ENCODE measurements around the gene GANAB.

GANAB gene

GRCh38 chr11:62673196-62673525 is 26.7 kb upstream of the GANAB start:
- TF ChIP-seq SUZ12 (IDR thresholded peaks at IDR 0.05; ENCODE audit: extremely low read depth, insufficient read depth, insufficient read length), result no peak
- no peak for TF ChIP-seq ZNF274 (IDR thresholded peaks at IDR 0.05; ENCODE audit: low read depth, low read length)
- no peak for TF ChIP-seq YY1 (IDR thresholded peaks at IDR 0.05; ENCODE audit: insufficient read depth, insufficient read length)
- peak overlapping the region; percentile 98 for H3K9ac ChIP-seq (ENCODE audit: insufficient read length, low read depth)
- no peaks in the 10 kb centered on the region for H3K27me3 ChIP-seq (ENCODE audit: insufficient read depth, insufficient read length)
- no peaks in the 10 kb centered on the region for H3K9me3 ChIP-seq (ENCODE audit: insufficient read depth, low read length)
- peaks cover 57% of the 10 kb centered on the region for H3K36me3 ChIP-seq (ENCODE audit: insufficient read depth, insufficient read length, low read length)
- no peak for DNase-seq (ENCODE audit: low read depth, low spot score)
- peaks cover 5% of the 10 kb centered on the region for H3K4me1 ChIP-seq (ENCODE audit: insufficient read depth, insufficient read length)
- no peak overlapping the region for H3K4me3 ChIP-seq (ENCODE audit: insufficient read length, low read depth)

- Histone ChIP-seq H3K27me3 (ENCODE audit: insufficient read depth, insufficient read length) (no peaks in the 10 kb centered on the region), H3K36me3 (ENCODE audit: insufficient read depth, insufficient read length, low read length) (peaks cover 55% of the 10 kb centered on the region), H3K4me3 (ENCODE audit: insufficient read length, low read depth) (peak within 1 kb of the TSS; percentile 68), H3K4me1 (ENCODE audit: insufficient read depth, insufficient read length) (peaks cover 2% of the 10 kb centered on the region), H3K9ac (ENCODE audit: insufficient read length, low read depth) (peak within 1 kb of the TSS; percentile 98), H3K9me3 (ENCODE audit: insufficient read depth, low read length) (no peaks in the 10 kb centered on the region)
- DNase-seq (ENCODE audit: low read depth, low spot score), result peak; percentile 89
- TF ChIP-seq ZNF274 (IDR thresholded peaks at IDR 0.05; ENCODE audit: low read depth, low read length), result no peak
- no peak for TF ChIP-seq YY1 (IDR thresholded peaks at IDR 0.05; ENCODE audit: insufficient read depth, insufficient read length)
- no peak for TF ChIP-seq SUZ12 (IDR thresholded peaks at IDR 0.05; ENCODE audit: extremely low read depth, insufficient read depth, insufficient read length)
Measured at GRCh38 chr11:62671608-62672389, 25.4 kb upstream of the GANAB start, which contains the start of the genes LBHD1 and UQCC3. Gene LBHD1 (minus strand): TSS chr11:62672267. CDS start chr11:62670031, 2,236 bp downstream. Gene UQCC3 (plus strand): TSS chr11:62671673. CDS start chr11:62671746, 73 bp downstream.

- Histone ChIP-seq H3K4me1 (ENCODE audit: insufficient read depth, insufficient read length) (peaks cover 2% of the 10 kb centered on the region), H3K27me3 (ENCODE audit: insufficient read depth, insufficient read length) (no peaks in the 10 kb centered on the region), H3K9me3 (ENCODE audit: insufficient read depth, low read length) (no peaks in the 10 kb centered on the region), H3K4me3 (ENCODE audit: insufficient read length, low read depth) (peak overlapping the region; percentile 68), H3K9ac (ENCODE audit: insufficient read length, low read depth) (peak overlapping the region; percentile 98), H3K36me3 (ENCODE audit: insufficient read depth, insufficient read length, low read length) (peaks cover 56% of the 10 kb centered on the region)
- DNase-seq (ENCODE audit: low read depth, low spot score), result no peak
- no peak for TF ChIP-seq ZNF274 (IDR thresholded peaks at IDR 0.05; ENCODE audit: low read depth, low read length)
- no peak for TF ChIP-seq SUZ12 (IDR thresholded peaks at IDR 0.05; ENCODE audit: extremely low read depth, insufficient read depth, insufficient read length)
- no peak for TF ChIP-seq YY1 (IDR thresholded peaks at IDR 0.05; ENCODE audit: insufficient read depth, insufficient read length)
Measured at GRCh38 chr11:62671236-62671607, 24.8 kb upstream of the GANAB start.

- Histone ChIP-seq H3K9ac (ENCODE audit: insufficient read length, low read depth) (no peak overlapping the region), H3K27me3 (ENCODE audit: insufficient read depth, insufficient read length) (no peaks in the 10 kb centered on the region), H3K9me3 (ENCODE audit: insufficient read depth, low read length) (no peaks in the 10 kb centered on the region), H3K4me1 (ENCODE audit: insufficient read depth, insufficient read length) (peaks cover 2% of the 10 kb centered on the region), H3K4me3 (ENCODE audit: insufficient read length, low read depth) (no peak overlapping the region), H3K36me3 (ENCODE audit: insufficient read depth, insufficient read length, low read length) (peaks cover 59% of the 10 kb centered on the region)
- no peak for DNase-seq (ENCODE audit: low read depth, low spot score)
- TF ChIP-seq SUZ12 (IDR thresholded peaks at IDR 0.05; ENCODE audit: extremely low read depth, insufficient read depth, insufficient read length) (no peak), ZNF274 (IDR thresholded peaks at IDR 0.05; ENCODE audit: low read depth, low read length) (no peak), YY1 (IDR thresholded peaks at IDR 0.05; ENCODE audit: insufficient read depth, insufficient read length) (no peak)
Measured at GRCh38 chr11:62669420-62670161, 23.2 kb upstream of the GANAB start.

- TF ChIP-seq YY1 (IDR thresholded peaks at IDR 0.05; ENCODE audit: insufficient read depth, insufficient read length) (no peak), SUZ12 (IDR thresholded peaks at IDR 0.05; ENCODE audit: extremely low read depth, insufficient read depth, insufficient read length) (no peak), ZNF274 (IDR thresholded peaks at IDR 0.05; ENCODE audit: low read depth, low read length) (no peak)
- no peak overlapping the region for H3K4me3 ChIP-seq (ENCODE audit: insufficient read length, low read depth)
- no peak for DNase-seq (ENCODE audit: low read depth, low spot score)
- H3K9me3 ChIP-seq (ENCODE audit: insufficient read depth, low read length), result no peaks in the 10 kb centered on the region
- H3K9ac ChIP-seq (ENCODE audit: insufficient read length, low read depth), result peak overlapping the region; percentile 100
- peaks cover 47% of the 10 kb centered on the region for H3K36me3 ChIP-seq (ENCODE audit: insufficient read depth, insufficient read length, low read length)
- H3K4me1 ChIP-seq (ENCODE audit: insufficient read depth, insufficient read length), result no peaks in the 10 kb centered on the region
- H3K27me3 ChIP-seq (ENCODE audit: insufficient read depth, insufficient read length), result no peaks in the 10 kb centered on the region
Measured at GRCh38 chr11:62667460-62667859, 21.0 kb upstream of the GANAB start.

- Histone ChIP-seq H3K4me1 (ENCODE audit: insufficient read depth, insufficient read length) (no peaks in the 10 kb centered on the region), H3K9ac (ENCODE audit: insufficient read length, low read depth) (peak overlapping the region; percentile 100)
Measured at GRCh38 chr11:62666259-62666926, 20.0 kb upstream of the GANAB start.

More at GRCh38 chr11:62666259-62666926, 20.0 kb upstream of the GANAB start:
- Histone ChIP-seq H3K9me3 (ENCODE audit: insufficient read depth, low read length) (no peaks in the 10 kb centered on the region), H3K36me3 (ENCODE audit: insufficient read depth, insufficient read length, low read length) (peaks cover 57% of the 10 kb centered on the region), H3K4me3 (ENCODE audit: insufficient read length, low read depth) (peak overlapping the region; percentile 99), H3K27me3 (ENCODE audit: insufficient read depth, insufficient read length) (no peaks in the 10 kb centered on the region)
- no peak for TF ChIP-seq SUZ12 (IDR thresholded peaks at IDR 0.05; ENCODE audit: extremely low read depth, insufficient read depth, insufficient read length)
- no peak for TF ChIP-seq ZNF274 (IDR thresholded peaks at IDR 0.05; ENCODE audit: low read depth, low read length)
- TF ChIP-seq YY1 (IDR thresholded peaks at IDR 0.05; ENCODE audit: insufficient read depth, insufficient read length), result no peak
- no peak for DNase-seq (ENCODE audit: low read depth, low spot score)

All from NT2/D1 (cell line).